HCT116 (cell line): ENCODE data around the gene HOMER2. TPM values are rescaled to one million over a fixed set of nuclear protein-coding genes. Genes with fewer than 3 reads are reported as not detected.
"Not testable (repeated sequence)": the region's sequence is repeated elsewhere in the genome, so short reads cannot be mapped to it uniquely, and the experiment has no call there.

Source experiments
- ATAC-seq: fragments of 200-7000 bp; cut with Tn5 transposase; 2 replicates; pipeline ENCODE4 v1.9.1; 2020; ENCODE audit warnings: mild to moderate bottlenecking, moderate library complexity
- BruUV-seq: library from RNA; stranded (reverse); fragments of 400-500 nt; replicated peaks from 2 replicates; lab custom pipeline; 2021; lab: Mats Ljungman, UMichigan
- CTCF ChIA-PET: fragments of 300-600 bp; sonication (Branson Sonifier 250); formaldehyde crosslinking; loops from one replicate; lab custom pipeline; 2021; ENCODE audit warnings: antibody characterized with exemption; lab: Charles Lee
- POLR2A ChIA-PET: fragments of 300-600, 350-600 bp; sonication (Branson Sonifier 250); formaldehyde crosslinking; loops from one replicate; lab custom pipeline; 2021; ENCODE audit warnings: antibody characterized with exemption; lab: Charles Lee
- RAD21 ChIA-PET, 2 experiments: fragments of 300-600 bp; sonication (Branson Sonifier 250); formaldehyde crosslinking; loops; one replicate each; lab custom pipeline; 2023; ENCODE audit warnings: low total read pairs in 2 of 2; ENCODE audit not compliant: uncharacterized antibody in 2 of 2, unreplicated experiment in 2 of 2, low non-redundant PET in 1 of 2; lab: Charles Lee
- DNase-seq: peaks from one replicate; pipeline ENCODE4 v3.0.0-alpha.2; 2010; ENCODE audit warnings: low read depth, low spot score
- H2AFZ ChIP-seq: fragments of 200-600 bp; shearing (Covaris generic), sonication (generic); 2 replicates; pipeline ENCODE4 v1.6.1; 2017; ENCODE audit warnings: low read depth, mixed run types, mixed read lengths, antibody characterized with exemption, low read length; ENCODE audit not compliant: poor library complexity, severe bottlenecking
- H3K27ac ChIP-seq: 2 replicates; pipeline ENCODE4 v1.5.1; 2012; ENCODE audit warnings: low read depth, low read length
- H3K27me3 ChIP-seq: fragments of 200-600 bp; sonication (generic); 2 replicates; pipeline ENCODE4 v1.6.1; 2016; ENCODE audit warnings: mixed run types, low read length, mixed read lengths; ENCODE audit not compliant: insufficient read depth
- H3K36me3 ChIP-seq, 2 experiments: fragments of 200-500 bp in 1 of 2; fragments of 200-600 bp in 1 of 2; sonication (Bioruptor generic) in 1 of 2; sonication (generic) in 1 of 2; 2 replicates each; pipeline versions ENCODE4 v1.5.1 to v1.6.1; 2014 to 2016; ENCODE audit warnings: low read length in 2 of 2, inconsistent platforms in 1 of 2, mixed read lengths in 1 of 2, mixed run types in 1 of 2; ENCODE audit not compliant: insufficient read depth in 2 of 2, control insufficient read depth in 1 of 2
- H3K4me1 ChIP-seq, 2 experiments: fragments of 200-600 bp in 1 of 2; sonication (generic) in 1 of 2; 2 replicates each; pipeline versions ENCODE4 v1.5.1 to v1.6.1; 2012 to 2017; ENCODE audit warnings: low read length in 2 of 2, inconsistent platforms in 1 of 2, mild to moderate bottlenecking in 1 of 2, mixed read lengths in 1 of 2, mixed run types in 1 of 2, moderate library complexity in 1 of 2; ENCODE audit not compliant: insufficient read depth in 2 of 2, control insufficient read depth in 1 of 2
- H3K4me2 ChIP-seq: fragments of 200-600 bp; sonication (generic); 2 replicates; pipeline ENCODE4 v1.6.1; 2017; ENCODE audit warnings: mixed run types, low read length, mixed read lengths
- H3K4me3 ChIP-seq, 2 experiments: fragments of 200-600 bp in 1 of 2; sonication (generic) in 1 of 2; replicated peaks in 1 of 2; 2 replicates each; pipeline ENCODE4 v1.5.1; 2011 to 2016; ENCODE audit warnings: low read length in 2 of 2, control low read depth in 1 of 2, low read depth in 1 of 2, mild to moderate bottlenecking in 1 of 2, mixed read lengths in 1 of 2, mixed run types in 1 of 2
- H3K79me2 ChIP-seq: fragments of 200-600 bp; sonication (generic); 2 replicates; pipeline ENCODE4 v1.6.1; 2017; ENCODE audit warnings: mild to moderate bottlenecking, mixed run types, low read length, moderate library complexity, mixed read lengths; ENCODE audit not compliant: insufficient read depth
- H3K9ac ChIP-seq: fragments of 200-600 bp; sonication (generic); 2 replicates; pipeline ENCODE4 v1.6.1; 2016; ENCODE audit warnings: low read length, mixed read lengths
- H3K9me2 ChIP-seq: fragments of 200-600 bp; sonication (generic), shearing (Covaris generic); 2 replicates; pipeline ENCODE4 v1.6.1; 2017; ENCODE audit warnings: mixed run types, mild to moderate bottlenecking, moderate library complexity; ENCODE audit not compliant: insufficient read depth
- H3K9me3 ChIP-seq, 2 experiments: fragments of 200-500 bp in 1 of 2; fragments of 200-600 bp in 1 of 2; sonication (Bioruptor generic) in 1 of 2; sonication (generic) in 1 of 2; 2 replicates each; pipeline ENCODE4 v1.6.1; 2014 to 2017; ENCODE audit warnings: low read length in 2 of 2, mixed read lengths in 2 of 2, inconsistent platforms in 1 of 2, low read depth in 1 of 2, mild to moderate bottlenecking in 1 of 2, mixed run types in 1 of 2, moderate library complexity in 1 of 2; ENCODE audit not compliant: control insufficient read depth in 1 of 2, insufficient read depth in 1 of 2
- H4K20me1 ChIP-seq: fragments of 200-600 bp; sonication (generic), shearing (Covaris generic); 2 replicates; pipeline ENCODE4 v1.6.1; 2017; ENCODE audit warnings: mixed run types, mild to moderate bottlenecking, moderate library complexity; ENCODE audit not compliant: insufficient read depth
- EZH2 ChIP-seq: fragments of 200-600 bp; sonication (generic); IDR thresholded peaks from 2 replicates; pipeline ENCODE4 v1.6.1; 2017; ENCODE audit warnings: antibody characterized with exemption, mixed run types
- EZH2phosphoT487 ChIP-seq: fragments of 200-600 bp; IDR thresholded peaks from 2 replicates; pipeline ENCODE4 v1.6.1; 2018; ENCODE audit warnings: antibody characterized with exemption, borderline replicate concordance
- JUND ChIP-seq: IDR thresholded peaks from 2 replicates; pipeline ENCODE4 v1.6.1; 2012
- ZFX ChIP-seq: fragments of 450-650 bp; IDR thresholded peaks from 2 replicates; pipeline ENCODE4 v1.6.1; 2017
- intact Hi-C: fragments of 100-400 bp; cut with micrococcal nuclease; formaldehyde crosslinking; loops from 2 replicates; pipeline ENCODE4 v1.10.0; 2022
- total RNA-seq: library from RNA; stranded (reverse); gene quantifications from one replicate; pipeline ENCODE4 v1.2.1, GENCODE V29; 2021; ENCODE audit not compliant: unreplicated experiment

The HOMER2 gene
- total RNA-seq, 1 experiment from 2014 or later = 3.9 TPM

- Histone ChIP-seq H3K4me1 (peaks cover 0 to 9% of the 10 kb centered on the region in 2 experiments; a peak in 1 of 4 replicates), H3K27ac (no peak overlapping the region), H3K9me2 (no peaks in the 10 kb centered on the region), H3K36me3 (no peaks in the 10 kb centered on the region), H4K20me1 (no peaks in the 10 kb centered on the region), H3K4me2 (no peak overlapping the region), H3K4me3 (no peak overlapping the region), H3K9me3 (no peaks in the 10 kb centered on the region), H2AFZ (no peak overlapping the region), H3K79me2 (no peaks in the 10 kb centered on the region), H3K27me3 (no peaks in the 10 kb centered on the region), H3K9ac (no peak overlapping the region)
- TF ChIP-seq EZH2phosphoT487 = no peak
- TF ChIP-seq EZH2 = no peak
- no peak for TF ChIP-seq JUND
- TF ChIP-seq ZFX = no peak
- DNase-seq (no peak), ATAC-seq (no peak)
- ChIA-PET POLR2A (no interaction called here), CTCF (no interaction called here), RAD21 (no interaction called here)
- no TSS peak for BruUV-seq
- intact Hi-C loops = no loop called here
These were observed 81.7 kb downstream of the HOMER2 start for GRCh38 chr15:82870727-82871320.

GRCh38 chr15:82865981-82866380, 86.5 kb downstream of the HOMER2 start:
- H3K9me3 ChIP-seq, POLR2A ChIA-PET, H3K9ac ChIP-seq, H3K36me3 ChIP-seq, BruUV-seq, H3K79me2 ChIP-seq, H3K4me1 ChIP-seq, H4K20me1 ChIP-seq, H3K27ac ChIP-seq, H2AFZ ChIP-seq, RAD21 ChIA-PET, H3K4me2 ChIP-seq, H3K27me3 ChIP-seq, H3K9me2 ChIP-seq, intact Hi-C loops, CTCF ChIA-PET, H3K4me3 ChIP-seq, DNase-seq, ATAC-seq: not testable (repeated sequence)

GRCh38 chr15:82865581-82865980, 86.9 kb downstream of the HOMER2 start:
- CTCF ChIA-PET = interaction anchor here (2.4 kb wide), 1 partner anchor 16 kb away, joined by 9 read pairs; no protein-coding TSS in a partner anchor
- POLR2A ChIA-PET, H3K79me2 ChIP-seq, H3K27me3 ChIP-seq, H3K4me1 ChIP-seq, H3K9ac ChIP-seq, H3K36me3 ChIP-seq, H4K20me1 ChIP-seq, BruUV-seq, H3K9me2 ChIP-seq, H2AFZ ChIP-seq, H3K4me2 ChIP-seq, H3K9me3 ChIP-seq, ATAC-seq, H3K4me3 ChIP-seq, DNase-seq, intact Hi-C loops, RAD21 ChIA-PET, H3K27ac ChIP-seq: not testable (repeated sequence)
